GM19035 (cell line): ENCODE results near the gene LCN12.

Source experiments
- ATAC-seq: cut with Tn5 transposase; IDR thresholded peaks from one replicate; pipeline ENCODE4 v1.9.1; 2021; ENCODE audit not compliant: unreplicated experiment

Gene LCN12

GRCh38 chr9:136957461-136957860 is 5.4 kb downstream of the LCN12 start:
- ATAC-seq = no peak

GRCh38 chr9:136957901-136958300 is 5.8 kb downstream of the LCN12 start:
- no peak for ATAC-seq

- ATAC-seq = no peak
Measured at GRCh38 chr9:136958473-136958872, 6.4 kb downstream of the LCN12 start.

GRCh38 chr9:136958898-136959850 is 7.1 kb downstream of the LCN12 start:
- no peak for ATAC-seq

- no peak for ATAC-seq
Measured at GRCh38 chr9:136960212-136960937, 8.3 kb downstream of the LCN12 start.

GRCh38 chr9:136960938-136961275 is 8.8 kb downstream of the LCN12 start:
- ATAC-seq = no peak

- no peak for ATAC-seq
Measured at GRCh38 chr9:136961279-136962065, 9.4 kb downstream of the LCN12 start.

GRCh38 chr9:136962163-136962562 is 10.1 kb downstream of the LCN12 start:
- ATAC-seq = no peak

- ATAC-seq = no peak
Measured at GRCh38 chr9:136962701-136963248, 10.7 kb downstream of the LCN12 start.

- no peak for ATAC-seq
Measured at GRCh38 chr9:136963341-136963740, 11.3 kb downstream of the LCN12 start.

- ATAC-seq = no peak
Measured at GRCh38 chr9:136963751-136964150, 11.7 kb downstream of the LCN12 start.

GRCh38 chr9:136964171-136964689 is 12.2 kb downstream of the LCN12 start:
- no peak for ATAC-seq

- ATAC-seq = no peak
Measured at GRCh38 chr9:136964833-136965422, 12.9 kb downstream of the LCN12 start.

- no peak for ATAC-seq
Measured at GRCh38 chr9:136965771-136966484, 13.9 kb downstream of the LCN12 start.

- no peak for ATAC-seq
Measured at GRCh38 chr9:136968333-136969127, 16.5 kb downstream of the LCN12 start.

- ATAC-seq = no peak
Measured at GRCh38 chr9:136969150-136969549, 17.1 kb downstream of the LCN12 start.

GRCh38 chr9:136969774-136970173 is 17.7 kb downstream of the LCN12 start:
- no peak for ATAC-seq

- ATAC-seq = no peak
Measured at GRCh38 chr9:136970361-136970760, 18.3 kb downstream of the LCN12 start.

- ATAC-seq = no peak
Measured at GRCh38 chr9:136971746-136972145, 19.7 kb downstream of the LCN12 start.
